HepG2 (cell line): ENCODE measurements around the gene ARHGAP30. TPM values are rescaled to one million over a fixed set of nuclear protein-coding genes. Genes with fewer than 3 reads are reported as not detected.

Source experiments
- AGO2 ChIP-seq: fragments of 200-400 bp; formaldehyde crosslinking; optimal IDR thresholded peaks from 2 replicates; pipeline ENCODE3; 2017; ENCODE audit warnings: mild to moderate bottlenecking, low read depth, low read length, moderate library complexity
- ATF7-NPFF ChIP-seq: sonication (generic); formaldehyde crosslinking; IDR thresholded peaks from 2 replicates; pipeline ENCODE4 v1.8.1; 2023; ENCODE audit warnings: mild to moderate bottlenecking, low read depth, missing genetic modification reagents, moderate library complexity
- CENPX ChIP-seq: sonication (generic); formaldehyde crosslinking; IDR thresholded peaks from 2 replicates; pipeline ENCODE4 v1.9.0; 2021; ENCODE audit warnings: mild to moderate bottlenecking, missing genetic modification reagents, moderate library complexity
- DZIP1 ChIP-seq: sonication (generic); formaldehyde crosslinking; IDR thresholded peaks from 2 replicates; pipeline ENCODE4 v1.5.0; 2020; ENCODE audit warnings: mild to moderate bottlenecking, missing genetic modification reagents
- EHMT2 ChIP-seq: fragments of 200-600 bp; sonication (generic); IDR thresholded peaks from 2 replicates; pipeline ENCODE4 v1.7.0; 2017; ENCODE audit warnings: antibody characterized with exemption, low read depth, low read length, borderline replicate concordance
- ERF ChIP-seq: IDR thresholded peaks from 2 replicates; pipeline ENCODE4 v1.6.1; 2018; ENCODE audit warnings: missing biosample characterization, missing genetic modification reagents
- FOSL2 ChIP-seq: sonication (generic); formaldehyde crosslinking; IDR thresholded peaks from 2 replicates; pipeline ENCODE4 v1.4.0; 2020; ENCODE audit warnings: missing genetic modification reagents
- GABPB1 ChIP-seq: IDR thresholded peaks from 2 replicates; pipeline ENCODE4 v1.6.1; 2016; ENCODE audit warnings: mild to moderate bottlenecking, missing genetic modification reagents, moderate library complexity, missing compliant biosample characterization
- HMG20A ChIP-seq: IDR thresholded peaks from 2 replicates; pipeline ENCODE4 v1.6.1; 2016; ENCODE audit warnings: borderline replicate concordance
- HMG20B ChIP-seq: conservative IDR thresholded peaks from 2 replicates; pipeline ENCODE4 v1.6.1; 2016; ENCODE audit warnings: missing genetic modification reagents, missing compliant biosample characterization
- KDM6A ChIP-seq: IDR thresholded peaks from 2 replicates; pipeline ENCODE4 v1.6.1; 2016; ENCODE audit warnings: low read depth
- RBFOX2 ChIP-seq: fragments of 200-400 bp; formaldehyde crosslinking; IDR thresholded peaks from 2 replicates; pipeline ENCODE4 v1.6.1; 2017; ENCODE audit warnings: low read depth, mild to moderate bottlenecking, low read length
- RBM39 ChIP-seq: fragments of 200-400 bp; formaldehyde crosslinking; IDR thresholded peaks from one replicate; pipeline ENCODE4 v1.6.1; 2018; ENCODE audit warnings: antibody characterized with exemption, mild to moderate bottlenecking, low read depth, low read length; ENCODE audit not compliant: poor library complexity, severe bottlenecking
- RCOR2 ChIP-seq: IDR thresholded peaks from 2 replicates; pipeline ENCODE4 v1.6.1; 2016; ENCODE audit warnings: missing biosample characterization, missing genetic modification reagents
- SIX4 ChIP-seq: sonication (generic); formaldehyde crosslinking; IDR thresholded peaks from 2 replicates; pipeline ENCODE4 v1.4.0; 2020; ENCODE audit warnings: missing genetic modification reagents
- SRSF9 ChIP-seq: fragments of 200-400 bp; formaldehyde crosslinking; IDR thresholded peaks from 2 replicates; pipeline ENCODE4 v1.6.1; 2018; ENCODE audit warnings: borderline replicate concordance, mild to moderate bottlenecking, low read depth, low read length; ENCODE audit not compliant: insufficient read depth, poor library complexity, severe bottlenecking
- ZBTB33 ChIP-seq: sonication (generic); formaldehyde crosslinking; IDR thresholded peaks from 2 replicates; pipeline ENCODE4 v1.4.0; 2020; ENCODE audit warnings: missing genetic modification reagents
- ZBTB42 ChIP-seq: sonication (generic); formaldehyde crosslinking; IDR thresholded peaks from 2 replicates; pipeline ENCODE4 v1.5.0; 2020; ENCODE audit warnings: mild to moderate bottlenecking, missing genetic modification reagents
- ZFAT ChIP-seq: sonication (generic); formaldehyde crosslinking; conservative IDR thresholded peaks from 2 replicates; pipeline ENCODE4 v1.8.1; 2023; ENCODE audit warnings: missing genetic modification reagents, inconsistent platforms
- ZNF44 ChIP-seq: sonication (generic); formaldehyde crosslinking; IDR thresholded peaks from 2 replicates; pipeline ENCODE4 v1.5.1; 2020; ENCODE audit warnings: mild to moderate bottlenecking, missing genetic modification reagents
- ZNF547 ChIP-seq: sonication (generic); formaldehyde crosslinking; IDR thresholded peaks from 2 replicates; pipeline ENCODE4 v1.5.1; 2020; ENCODE audit warnings: mild to moderate bottlenecking, missing genetic modification reagents
- ZNF605 ChIP-seq: sonication (generic); formaldehyde crosslinking; IDR thresholded peaks from 2 replicates; pipeline ENCODE4 v1.8.0; 2022; ENCODE audit warnings: mild to moderate bottlenecking, missing genetic modification reagents
- polyA plus RNA-seq, 8 experiments: library from polyadenylated mRNA; depleted of rRNA in 3 of 8; stranded (reverse) in 7 of 8; unstranded in 1 of 8; fragments of >200 nt; fragmentation: Illumina TruSeq in 4 of 8; extraction: Trizol in 4 of 8; gene quantifications; 2 replicates each; pipeline versions ENCODE4 v1.2.1 to v1.2.3, GENCODE V29; 2011 to 2016; ENCODE audit warnings: low read depth in 4 of 8, missing spikeins in 1 of 8, mixed read lengths in 1 of 8; ENCODE audit not compliant: insufficient read depth in 1 of 8
- total RNA-seq, 5 experiments: library from RNA; depleted of rRNA; stranded (reverse); fragments of >200 nt; fragmentation: Illumina TruSeq; extraction: Trizol; gene quantifications; 2 replicates each; pipeline ENCODE4 v1.2.3, GENCODE V29; 2016; ENCODE audit warnings: low read depth in 1 of 5
- TF ChIP-seq, protein P1 (sequence below): IDR thresholded peaks from 2 replicates; pipeline ENCODE4 v1.4.0; 2020; ENCODE audit warnings: mild to moderate bottlenecking, missing genetic modification reagents

The ARHGAP30 gene
- total and polyA plus RNA-seq, 2 of the 13 experiments (the other 11 are each of a cell fraction or from before 2014, with no cell fraction given): 0.13 to 0.20 TPM

DNA sequence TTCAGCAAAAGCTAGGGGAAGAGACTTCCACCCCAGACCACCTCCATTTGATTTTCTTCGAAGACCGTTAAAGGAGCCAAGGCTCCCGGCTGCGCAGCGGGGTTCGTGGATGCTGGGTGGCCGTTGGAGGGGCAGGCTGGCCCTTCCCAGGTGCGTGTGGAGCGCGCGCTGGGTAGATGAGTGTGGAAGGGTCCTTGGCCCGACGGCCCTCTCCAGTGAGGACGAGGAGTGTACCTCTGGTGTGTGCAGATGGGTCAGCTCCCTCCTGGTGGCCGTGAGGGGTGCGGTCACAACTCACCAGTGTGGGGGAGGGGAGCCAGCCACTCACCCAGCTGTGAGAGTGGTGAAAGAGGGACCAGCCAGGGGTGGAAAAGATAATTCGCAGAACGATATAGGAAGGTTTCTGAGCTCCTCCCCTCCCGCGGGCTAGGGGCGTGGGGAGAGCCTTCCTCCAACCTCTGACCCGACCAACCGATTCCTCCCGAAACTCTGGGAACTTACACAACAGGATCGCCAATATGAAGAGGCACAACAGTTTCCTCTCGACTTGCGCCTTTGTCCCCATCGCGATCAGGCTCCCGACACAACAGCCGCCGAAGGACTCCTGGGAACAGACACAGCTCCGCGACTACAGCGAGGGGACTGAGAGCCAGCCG is 49.1 kb downstream of the ARHGAP30 start, which contains the start of gene F11R (continued):
- no peak for TF ChIP-seq ZNF44 (CRISPR knock-in tag)
- TF ChIP-seq ZNF547 (CRISPR knock-in tag): no peak
- 0 out of 2 replicates have a peak, but pooled peaks have one; percentile 13 for TF ChIP-seq KDM6A (CRISPR knock-in tag)
- TF ChIP-seq, protein P1, sequence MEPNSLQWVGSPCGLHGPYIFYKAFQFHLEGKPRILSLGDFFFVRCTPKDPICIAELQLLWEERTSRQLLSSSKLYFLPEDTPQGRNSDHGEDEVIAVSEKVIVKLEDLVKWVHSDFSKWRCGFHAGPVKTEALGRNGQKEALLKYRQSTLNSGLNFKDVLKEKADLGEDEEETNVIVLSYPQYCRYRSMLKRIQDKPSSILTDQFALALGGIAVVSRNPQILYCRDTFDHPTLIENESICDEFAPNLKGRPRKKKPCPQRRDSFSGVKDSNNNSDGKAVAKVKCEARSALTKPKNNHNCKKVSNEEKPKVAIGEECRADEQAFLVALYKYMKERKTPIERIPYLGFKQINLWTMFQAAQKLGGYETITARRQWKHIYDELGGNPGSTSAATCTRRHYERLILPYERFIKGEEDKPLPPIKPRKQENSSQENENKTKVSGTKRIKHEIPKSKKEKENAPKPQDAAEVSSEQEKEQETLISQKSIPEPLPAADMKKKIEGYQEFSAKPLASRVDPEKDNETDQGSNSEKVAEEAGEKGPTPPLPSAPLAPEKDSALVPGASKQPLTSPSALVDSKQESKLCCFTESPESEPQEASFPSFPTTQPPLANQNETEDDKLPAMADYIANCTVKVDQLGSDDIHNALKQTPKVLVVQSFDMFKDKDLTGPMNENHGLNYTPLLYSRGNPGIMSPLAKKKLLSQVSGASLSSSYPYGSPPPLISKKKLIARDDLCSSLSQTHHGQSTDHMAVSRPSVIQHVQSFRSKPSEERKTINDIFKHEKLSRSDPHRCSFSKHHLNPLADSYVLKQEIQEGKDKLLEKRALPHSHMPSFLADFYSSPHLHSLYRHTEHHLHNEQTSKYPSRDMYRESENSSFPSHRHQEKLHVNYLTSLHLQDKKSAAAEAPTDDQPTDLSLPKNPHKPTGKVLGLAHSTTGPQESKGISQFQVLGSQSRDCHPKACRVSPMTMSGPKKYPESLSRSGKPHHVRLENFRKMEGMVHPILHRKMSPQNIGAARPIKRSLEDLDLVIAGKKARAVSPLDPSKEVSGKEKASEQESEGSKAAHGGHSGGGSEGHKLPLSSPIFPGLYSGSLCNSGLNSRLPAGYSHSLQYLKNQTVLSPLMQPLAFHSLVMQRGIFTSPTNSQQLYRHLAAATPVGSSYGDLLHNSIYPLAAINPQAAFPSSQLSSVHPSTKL (CRISPR knock-in tag): no peak
- TF ChIP-seq HMG20A: no peak
- TF ChIP-seq RCOR2: no peak
- TF ChIP-seq CENPX (CRISPR knock-in tag): no peak
- TF ChIP-seq SIX4: no peak
- peak; percentile 29 for TF ChIP-seq AGO2
- TF ChIP-seq ZBTB42 (CRISPR knock-in tag): no peak
- peak; percentile 42 for TF ChIP-seq RBM39
- TF ChIP-seq GABPB1: peak; percentile 27; the same call in 1 of the 2 replicates
- TF ChIP-seq SRSF9: no peak
- TF ChIP-seq EHMT2: no peak
- TF ChIP-seq ZNF605: peak; percentile 56; the same call in 1 of the 2 replicates
- no peak for TF ChIP-seq HMG20B (CRISPR knock-in tag)
- 0 out of 2 replicates have a peak, but pooled peaks have one; percentile 16 for TF ChIP-seq ERF (CRISPR knock-in tag)
- TF ChIP-seq ZFAT (CRISPR knock-in tag): no peak
- no peak; the same call in 1 of the 2 replicates for TF ChIP-seq FOSL2 (CRISPR knock-in tag)
- 0 out of 2 replicates have a peak, but pooled peaks have one; percentile 4 for TF ChIP-seq DZIP1 (CRISPR knock-in tag)
- 0 out of 2 replicates have a peak, but pooled peaks have one; percentile 48 for TF ChIP-seq ATF7-NPFF (CRISPR knock-in tag)
- peak; percentile 64 for TF ChIP-seq RBFOX2
- TF ChIP-seq ZBTB33 (CRISPR knock-in tag): no peak
